GM12872 (cell line): Measurements from ENCODE around the gene CCDC102B.

Source experiments
- CTCF ChIP-seq: IDR thresholded peaks from 3 replicates; pipeline ENCODE4 v1.5.1; 2011; ENCODE audit warnings: low read depth, mild to moderate bottlenecking, low read length, moderate library complexity; ENCODE audit not compliant: insufficient read depth

The CCDC102B gene

GRCh38 chr18:68843473-68844089 is 45.7 kb downstream of the CCDC102B start:
- no peak for TF ChIP-seq CTCF

GRCh38 chr18:68847219-68847837 is 49.4 kb downstream of the CCDC102B start:
- peak; percentile 62 for TF ChIP-seq CTCF

- TF ChIP-seq CTCF = no peak
Observed at GRCh38 chr18:68848242-68848641, 50.4 kb downstream of the CCDC102B start.

- no peak for TF ChIP-seq CTCF
Observed at GRCh38 chr18:68854786-68855391, 57.0 kb downstream of the CCDC102B start.

- no peak for TF ChIP-seq CTCF
Observed at GRCh38 chr18:68855491-68855890, 57.6 kb downstream of the CCDC102B start.

- no peak for TF ChIP-seq CTCF
Observed at GRCh38 chr18:68861365-68861764, 63.5 kb downstream of the CCDC102B start.

GRCh38 chr18:68865021-68865420 is 67.1 kb downstream of the CCDC102B start:
- no peak for TF ChIP-seq CTCF
